Measurements from ENCODE around the gene GPR158. TPM values are rescaled to one million over a fixed set of nuclear protein-coding genes. Genes with fewer than 3 reads are reported as not detected.

Gene GPR158
- total and polyA plus RNA-seq, 2 of the 8 experiments (the other 6 are each of a cell fraction or from before 2014, with no cell fraction given) = 0.14 to 0.78 TPM

DNA sequence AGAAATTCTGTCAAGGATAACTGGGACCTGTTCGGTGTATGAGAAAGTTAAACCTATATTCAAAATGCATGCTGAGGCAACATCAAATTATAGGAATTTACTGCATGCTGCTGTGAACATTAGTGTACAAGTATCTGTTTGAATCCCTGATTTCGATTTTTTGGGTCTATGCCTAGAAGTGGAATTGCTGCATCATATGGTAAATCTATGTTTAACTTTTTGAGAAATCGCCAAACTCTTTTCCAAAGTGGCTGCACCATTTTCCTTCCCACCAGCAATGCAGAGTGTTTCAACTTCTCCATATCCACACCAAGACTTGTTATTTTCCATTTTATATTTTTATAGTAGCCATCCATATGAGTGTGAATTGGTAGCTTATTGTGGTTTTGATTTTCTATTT, 306.7 kb downstream of the GPR158 start (continued):
- TF ChIP-seq SP4 (IDR thresholded peaks at IDR 0.05; ENCODE audit: low read length) = no peak
- TF ChIP-seq CTBP2 (IDR thresholded peaks at IDR 0.05; ENCODE audit: borderline replicate concordance, insufficient read depth, insufficient read length, low read length) = no peak
- TF ChIP-seq, protein P1, sequence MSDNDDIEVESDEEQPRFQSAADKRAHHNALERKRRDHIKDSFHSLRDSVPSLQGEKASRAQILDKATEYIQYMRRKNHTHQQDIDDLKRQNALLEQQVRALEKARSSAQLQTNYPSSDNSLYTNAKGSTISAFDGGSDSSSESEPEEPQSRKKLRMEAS (IDR thresholded peaks at IDR 0.05) = no peak
- no peak for TF ChIP-seq ZNF274 (IDR thresholded peaks at IDR 0.05; ENCODE audit: borderline replicate concordance, extremely low read depth, low read length)
- TF ChIP-seq GTF2F1 (IDR thresholded peaks at IDR 0.05; ENCODE audit: borderline replicate concordance, low read depth, low read length) = no peak
- TF ChIP-seq, protein P2, sequence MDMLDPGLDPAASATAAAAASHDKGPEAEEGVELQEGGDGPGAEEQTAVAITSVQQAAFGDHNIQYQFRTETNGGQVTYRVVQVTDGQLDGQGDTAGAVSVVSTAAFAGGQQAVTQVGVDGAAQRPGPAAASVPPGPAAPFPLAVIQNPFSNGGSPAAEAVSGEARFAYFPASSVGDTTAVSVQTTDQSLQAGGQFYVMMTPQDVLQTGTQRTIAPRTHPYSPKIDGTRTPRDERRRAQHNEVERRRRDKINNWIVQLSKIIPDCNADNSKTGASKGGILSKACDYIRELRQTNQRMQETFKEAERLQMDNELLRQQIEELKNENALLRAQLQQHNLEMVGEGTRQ (IDR thresholded peaks at IDR 0.05; ENCODE audit: low read length) = no peak
- TF ChIP-seq, protein P3, sequence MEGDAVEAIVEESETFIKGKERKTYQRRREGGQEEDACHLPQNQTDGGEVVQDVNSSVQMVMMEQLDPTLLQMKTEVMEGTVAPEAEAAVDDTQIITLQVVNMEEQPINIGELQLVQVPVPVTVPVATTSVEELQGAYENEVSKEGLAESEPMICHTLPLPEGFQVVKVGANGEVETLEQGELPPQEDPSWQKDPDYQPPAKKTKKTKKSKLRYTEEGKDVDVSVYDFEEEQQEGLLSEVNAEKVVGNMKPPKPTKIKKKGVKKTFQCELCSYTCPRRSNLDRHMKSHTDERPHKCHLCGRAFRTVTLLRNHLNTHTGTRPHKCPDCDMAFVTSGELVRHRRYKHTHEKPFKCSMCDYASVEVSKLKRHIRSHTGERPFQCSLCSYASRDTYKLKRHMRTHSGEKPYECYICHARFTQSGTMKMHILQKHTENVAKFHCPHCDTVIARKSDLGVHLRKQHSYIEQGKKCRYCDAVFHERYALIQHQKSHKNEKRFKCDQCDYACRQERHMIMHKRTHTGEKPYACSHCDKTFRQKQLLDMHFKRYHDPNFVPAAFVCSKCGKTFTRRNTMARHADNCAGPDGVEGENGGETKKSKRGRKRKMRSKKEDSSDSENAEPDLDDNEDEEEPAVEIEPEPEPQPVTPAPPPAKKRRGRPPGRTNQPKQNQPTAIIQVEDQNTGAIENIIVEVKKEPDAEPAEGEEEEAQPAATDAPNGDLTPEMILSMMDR (IDR thresholded peaks at IDR 0.05; ENCODE audit: control extremely low read depth in 1 of 3, insufficient read depth in 1 of 3, low read depth in 1 of 3, low read length in 3 of 3) = no peak
- no peak for TF ChIP-seq SRF (IDR thresholded peaks at IDR 0.05; ENCODE audit: low read depth, low read length)
